Measurements from ENCODE around the gene B3GALNT1.

DNA sequence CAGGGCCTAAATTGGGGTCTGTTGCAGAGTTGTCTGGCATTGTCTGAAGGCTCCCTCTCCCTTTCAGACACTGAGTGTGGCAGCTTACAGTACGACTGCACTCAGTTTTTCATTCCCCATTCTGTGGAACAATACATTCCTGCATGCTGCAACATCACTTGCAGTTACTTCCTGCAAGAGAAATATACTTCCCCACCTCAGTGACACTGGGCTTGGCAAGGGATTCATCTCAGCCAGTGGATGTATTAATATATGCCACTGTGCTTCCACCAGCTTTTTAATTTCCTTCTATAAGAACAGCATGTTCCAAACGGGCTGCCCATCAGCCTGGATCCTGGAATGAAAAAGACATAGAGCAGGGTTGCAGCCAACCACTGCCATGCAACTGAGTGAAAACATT, 23.1 kb downstream of the B3GALNT1 start:
- TF ChIP-seq EZH2phosphoT487 (IDR thresholded peaks at IDR 0.05; ENCODE audit: low read depth) = no peak
- TF ChIP-seq, protein P1, sequence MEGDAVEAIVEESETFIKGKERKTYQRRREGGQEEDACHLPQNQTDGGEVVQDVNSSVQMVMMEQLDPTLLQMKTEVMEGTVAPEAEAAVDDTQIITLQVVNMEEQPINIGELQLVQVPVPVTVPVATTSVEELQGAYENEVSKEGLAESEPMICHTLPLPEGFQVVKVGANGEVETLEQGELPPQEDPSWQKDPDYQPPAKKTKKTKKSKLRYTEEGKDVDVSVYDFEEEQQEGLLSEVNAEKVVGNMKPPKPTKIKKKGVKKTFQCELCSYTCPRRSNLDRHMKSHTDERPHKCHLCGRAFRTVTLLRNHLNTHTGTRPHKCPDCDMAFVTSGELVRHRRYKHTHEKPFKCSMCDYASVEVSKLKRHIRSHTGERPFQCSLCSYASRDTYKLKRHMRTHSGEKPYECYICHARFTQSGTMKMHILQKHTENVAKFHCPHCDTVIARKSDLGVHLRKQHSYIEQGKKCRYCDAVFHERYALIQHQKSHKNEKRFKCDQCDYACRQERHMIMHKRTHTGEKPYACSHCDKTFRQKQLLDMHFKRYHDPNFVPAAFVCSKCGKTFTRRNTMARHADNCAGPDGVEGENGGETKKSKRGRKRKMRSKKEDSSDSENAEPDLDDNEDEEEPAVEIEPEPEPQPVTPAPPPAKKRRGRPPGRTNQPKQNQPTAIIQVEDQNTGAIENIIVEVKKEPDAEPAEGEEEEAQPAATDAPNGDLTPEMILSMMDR (IDR thresholded peaks at IDR 0.05; ENCODE audit: low read depth, low read length) = no peak
